ENCODE measurements around the gene SCARB1. TPM values are rescaled to one million over a fixed set of nuclear protein-coding genes. Genes with fewer than 3 reads are reported as not detected.
A peak's percentile ranks its signal among the peaks of the same experiment; 100 is the strongest.

The SCARB1 gene
- total and polyA plus RNA-seq, 2 of the 13 experiments (the other 11 are each of a cell fraction or from before 2014, with no cell fraction given) = 63.4 to 160 TPM

GRCh38 chr12:124852329-124852831 lies 11.3 kb downstream of the SCARB1 start (continued):
- TF ChIP-seq, protein P1, sequence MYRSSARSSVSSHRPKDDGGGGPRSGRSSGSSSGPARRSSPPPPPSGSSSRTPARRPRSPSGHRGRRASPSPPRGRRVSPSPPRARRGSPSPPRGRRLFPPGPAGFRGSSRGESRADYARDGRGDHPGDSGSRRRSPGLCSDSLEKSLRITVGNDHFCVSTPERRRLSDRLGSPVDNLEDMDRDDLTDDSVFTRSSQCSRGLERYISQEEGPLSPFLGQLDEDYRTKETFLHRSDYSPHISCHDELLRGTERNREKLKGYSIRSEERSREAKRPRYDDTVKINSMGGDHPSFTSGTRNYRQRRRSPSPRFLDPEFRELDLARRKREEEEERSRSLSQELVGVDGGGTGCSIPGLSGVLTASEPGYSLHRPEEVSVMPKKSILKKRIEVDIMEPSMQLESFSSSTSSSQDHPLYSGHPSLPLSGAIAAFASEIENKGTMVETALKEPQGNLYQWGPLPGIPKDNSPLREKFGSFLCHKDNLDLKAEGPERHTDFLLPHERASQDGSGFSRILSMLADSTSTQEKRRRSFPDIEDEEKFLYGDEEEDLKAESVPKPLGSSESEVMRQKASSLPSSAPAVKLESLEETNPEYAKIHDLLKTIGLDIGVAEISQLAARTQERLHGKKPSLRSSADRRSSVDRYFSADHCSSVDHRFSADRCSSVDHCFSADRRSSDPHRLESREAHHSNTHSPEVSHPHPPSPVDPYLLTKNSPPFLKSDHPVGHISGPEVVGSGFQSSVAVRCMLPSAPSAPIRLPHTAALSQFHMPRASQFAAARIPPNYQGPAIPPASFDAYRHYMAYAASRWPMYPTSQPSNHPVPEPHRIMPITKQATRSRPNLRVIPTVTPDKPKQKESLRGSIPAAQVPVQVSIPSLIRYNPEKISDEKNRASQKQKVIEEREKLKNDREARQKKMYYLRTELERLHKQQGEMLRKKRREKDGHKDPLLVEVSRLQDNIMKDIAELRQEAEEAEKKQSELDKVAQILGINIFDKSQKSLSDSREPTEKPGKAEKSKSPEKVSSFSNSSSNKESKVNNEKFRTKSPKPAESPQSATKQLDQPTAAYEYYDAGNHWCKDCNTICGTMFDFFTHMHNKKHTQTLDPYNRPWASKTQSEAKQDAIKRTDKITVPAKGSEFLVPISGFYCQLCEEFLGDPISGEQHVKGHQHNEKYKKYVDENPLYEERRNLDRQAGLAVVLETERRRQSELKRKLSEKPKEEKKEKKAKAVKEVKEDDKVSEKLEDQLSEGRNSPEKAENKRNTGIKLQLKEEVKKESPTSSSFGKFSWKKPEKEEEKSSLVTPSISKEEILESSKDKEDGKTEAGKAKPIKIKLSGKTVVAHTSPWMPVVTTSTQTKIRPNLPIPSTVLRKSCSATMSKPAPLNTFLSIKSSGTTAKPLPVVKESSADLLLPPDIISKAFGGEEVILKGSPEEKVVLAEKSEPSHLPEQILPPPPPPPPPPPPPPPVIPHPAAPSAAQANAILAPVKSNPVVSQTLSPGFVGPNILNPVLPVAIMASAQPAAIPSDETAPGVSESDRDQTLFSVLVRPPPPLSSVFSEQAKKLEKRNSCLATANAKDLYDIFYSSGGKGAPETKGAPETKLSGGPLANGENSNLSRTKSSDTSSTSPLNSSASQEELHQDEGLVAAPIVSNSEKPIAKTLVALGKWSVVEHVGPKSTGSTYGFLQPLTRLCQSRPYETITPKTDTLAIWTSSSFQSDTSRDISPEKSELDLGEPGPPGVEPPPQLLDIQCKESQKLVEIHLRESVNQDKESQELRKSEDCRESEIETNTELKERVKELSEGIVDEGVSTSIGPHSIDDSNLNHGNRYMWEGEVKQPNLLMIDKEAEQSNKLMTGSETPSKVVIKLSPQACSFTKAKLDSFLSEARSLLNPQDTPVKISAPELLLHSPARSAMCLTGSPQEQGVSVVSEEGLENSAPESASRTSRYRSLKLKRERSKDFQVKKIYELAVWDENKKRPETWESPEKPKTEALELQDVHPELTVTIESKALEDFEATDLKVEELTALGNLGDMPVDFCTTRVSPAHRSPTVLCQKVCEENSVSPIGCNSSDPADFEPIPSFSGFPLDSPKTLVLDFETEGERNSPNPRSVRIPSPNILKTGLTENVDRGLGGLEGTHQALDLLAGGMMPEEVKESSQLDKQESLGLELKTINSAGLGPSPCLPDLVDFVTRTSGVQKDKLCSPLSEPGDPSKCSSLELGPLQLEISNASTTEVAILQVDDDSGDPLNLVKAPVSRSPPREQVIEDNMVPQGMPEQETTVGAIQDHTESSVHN (CRISPR knock-in tag; IDR thresholded peaks at IDR 0.05) = 0 out of 2 replicates have a peak, but pooled peaks have one; percentile 65
- TF ChIP-seq GATAD1 (CRISPR knock-in tag; IDR thresholded peaks at IDR 0.05) (peak; percentile 65), ETV6 (CRISPR knock-in tag; conservative IDR thresholded peaks at IDR 0.05) (no peak), YEATS4 (CRISPR knock-in tag; IDR thresholded peaks at IDR 0.05; ENCODE audit: borderline replicate concordance) (peak; percentile 65), KDM3A (CRISPR knock-in tag; IDR thresholded peaks at IDR 0.05; ENCODE audit: low read depth) (peak; percentile 91; the same call in 1 of the 2 replicates), HNF4A (CRISPR knock-in tag; IDR thresholded peaks at IDR 0.05) (peak; percentile 100), FOXC1 (CRISPR knock-in tag; IDR thresholded peaks at IDR 0.05; ENCODE audit: borderline replicate concordance) (no peak), ZNF703 (CRISPR knock-in tag; IDR thresholded peaks at IDR 0.05; ENCODE audit: borderline replicate concordance) (no peak), ARID2 (CRISPR knock-in tag; IDR thresholded peaks at IDR 0.05; ENCODE audit: borderline replicate concordance) (no peak), ZNF235 (CRISPR knock-in tag; IDR thresholded peaks at IDR 0.05; ENCODE audit: borderline replicate concordance) (no peak), ZBTB40 (IDR thresholded peaks at IDR 0.05) (no peak), ZBTB40 (CRISPR knock-in tag; IDR thresholded peaks at IDR 0.05) (peak; percentile 74), ATF7-NPFF (CRISPR knock-in tag; IDR thresholded peaks at IDR 0.05; ENCODE audit: low read depth) (no peak)
